Activated CD4-positive, alpha-beta T cell treated with anti-CD3 and anti-CD28 coated beads, Interleukin-2, amount 10 ng/mL, durations not matched to agents 24 days and 14 days (primary cell): Measurements from ENCODE around the gene HLA-DMB. TPM values are rescaled to one million over a fixed set of nuclear protein-coding genes. Genes with fewer than 3 reads are reported as not detected.
A peak's percentile ranks its signal among the peaks of the same experiment; 100 is the strongest.

Experiments
- DNase-seq: peaks from one replicate; pipeline ENCODE4 v3.0.0; 2022
- H3K27ac Mint-ChIP-seq: one replicate; pipeline ENCODE4 v1.8.0; 2022; ENCODE audit warnings: mild to moderate bottlenecking, mixed read lengths
- H3K27me3 Mint-ChIP-seq: one replicate; pipeline ENCODE4 v1.8.0; 2022; ENCODE audit warnings: mixed read lengths
- H3K36me3 Mint-ChIP-seq: one replicate; pipeline ENCODE4 v1.8.0; 2022; ENCODE audit warnings: low read depth, mild to moderate bottlenecking, mixed read lengths
- H3K4me1 Mint-ChIP-seq: one replicate; pipeline ENCODE4 v1.8.0; 2021; ENCODE audit warnings: mixed read lengths
- H3K4me3 Mint-ChIP-seq: one replicate; pipeline ENCODE4 v1.8.0; 2022; ENCODE audit warnings: mild to moderate bottlenecking, moderate library complexity, mixed read lengths
- H3K9me3 Mint-ChIP-seq: one replicate; pipeline ENCODE4 v1.8.0; 2021; ENCODE audit warnings: mixed read lengths
- intact Hi-C: fragments of 100-400 bp; cut with micrococcal nuclease; formaldehyde crosslinking; loops from one replicate; pipeline ENCODE4 v1.15.1; 2023
- total RNA-seq: library from RNA; stranded (reverse); gene quantifications from 2 replicates; pipeline ENCODE4 v1.2.3, GENCODE V29; 2022

The HLA-DMB gene
- total RNA-seq, 1 donor from 2014 or later, result 0.75 TPM

DNA sequence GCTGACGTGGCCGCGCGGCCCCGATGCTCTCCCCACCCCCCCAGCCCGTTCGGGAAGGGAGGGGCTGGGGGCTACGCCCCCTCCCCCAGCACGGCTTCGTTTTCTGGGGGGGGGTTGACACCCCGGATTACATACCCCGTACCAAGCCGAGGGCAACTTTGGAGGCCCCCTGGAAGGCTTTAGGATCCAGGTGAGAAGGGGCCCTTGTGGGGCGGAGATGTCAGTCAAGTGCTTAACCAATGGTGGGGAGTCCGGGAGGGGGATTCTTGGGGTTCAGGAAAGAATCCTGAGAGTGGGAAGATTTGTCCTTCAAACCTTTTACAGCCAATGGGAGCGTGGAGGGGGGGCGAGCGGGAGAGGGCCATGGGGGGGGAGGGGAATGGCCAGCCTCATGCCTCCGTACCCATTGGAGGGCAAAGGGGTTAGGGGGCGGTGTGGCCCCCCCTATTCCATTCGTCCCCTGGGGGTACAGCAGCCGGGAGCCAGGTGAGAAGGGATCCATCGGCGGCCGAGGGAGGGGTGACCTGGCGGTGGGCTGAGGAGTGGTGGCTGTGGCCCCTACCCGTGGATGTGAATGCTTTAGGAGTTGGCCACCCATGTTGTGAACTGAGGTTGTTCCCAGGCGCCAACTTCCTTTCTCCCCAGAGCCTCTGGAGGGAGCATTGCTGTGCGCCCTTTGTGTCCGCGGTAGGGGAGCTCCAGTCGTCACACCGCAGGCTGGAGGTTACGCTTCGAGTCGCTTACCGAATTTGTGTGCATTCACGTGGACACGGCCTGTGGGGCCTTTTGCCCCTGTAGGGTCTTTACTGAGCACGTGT, 28.2 kb upstream of the HLA-DMB start:
- Mint-ChIP-seq H3K36me3 (peaks cover 48% of the 10 kb centered on the region), H3K27ac (peak overlapping the region; percentile 100), H3K4me1 (peaks cover 26% of the 10 kb centered on the region), H3K4me3 (peak overlapping the region; percentile 94), H3K9me3 (no peaks in the 10 kb centered on the region), H3K27me3 (no peaks in the 10 kb centered on the region)
- intact Hi-C loops, result loop anchor here (1.0 to 5.0 kb wide), 3 partner anchors 37 to 792 kb away; partner anchors contain the start of genes AGPAT1 and RNF5
- DNase-seq, result peak; percentile 88

DNA sequence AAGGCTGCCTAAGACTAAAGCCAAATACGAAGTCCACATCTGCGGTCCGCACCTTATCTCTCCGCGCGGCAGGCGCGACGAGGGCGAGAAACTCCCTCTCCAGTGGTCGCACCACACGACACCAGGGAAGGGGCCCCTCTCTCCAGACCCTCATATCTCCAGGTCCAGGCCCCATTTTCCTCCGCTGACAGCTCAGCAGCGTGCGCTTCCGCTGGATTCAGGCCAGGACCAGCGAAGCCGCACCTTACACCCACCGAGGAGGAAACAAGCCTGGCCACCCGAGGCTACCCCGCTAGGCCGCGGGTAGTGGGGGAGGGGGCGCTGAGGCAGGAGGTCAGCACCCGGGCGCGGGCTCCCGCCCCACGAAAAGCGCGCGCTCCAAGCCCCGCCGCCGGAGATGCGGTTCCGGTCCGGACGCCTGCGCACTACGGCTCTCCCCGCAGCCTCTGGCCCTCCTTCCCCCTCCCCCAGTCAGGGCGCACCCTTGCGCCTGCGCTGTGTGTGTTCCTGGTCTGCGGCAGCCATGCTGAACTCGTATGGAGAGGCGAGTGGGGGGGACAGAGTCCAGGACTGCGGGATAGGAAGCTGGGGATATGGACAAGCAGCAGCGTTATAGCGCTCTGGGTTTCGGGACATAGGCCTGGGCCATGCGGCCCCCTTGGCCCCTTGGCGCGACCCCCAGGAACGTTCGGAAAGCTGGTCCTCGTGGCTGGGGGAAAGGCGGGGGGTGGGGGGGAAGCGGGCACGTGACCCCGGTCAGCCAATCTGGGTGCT, 27.5 kb upstream of the HLA-DMB start, which contains the start of gene BRD2:
Gene BRD2 (plus strand): TSS at position 502 of the 774 bp plus-strand sequence. CDS start 4,305 bp downstream, outside the sequence.
- Mint-ChIP-seq H3K27me3 (no peaks in the 10 kb centered on the region), H3K9me3 (no peaks in the 10 kb centered on the region), H3K36me3 (peaks cover 40% of the 10 kb centered on the region), H3K4me3 (peak within 1 kb of the TSS; percentile 94), H3K27ac (peak within 1 kb of the TSS; percentile 100), H3K4me1 (peaks cover 28% of the 10 kb centered on the region)
- intact Hi-C loops, result loop anchor here (1.0 to 5.0 kb wide), 3 partner anchors 36 to 791 kb away; partner anchors contain the start of genes AGPAT1 and RNF5
- DNase-seq, result peak; percentile 99

DNA sequence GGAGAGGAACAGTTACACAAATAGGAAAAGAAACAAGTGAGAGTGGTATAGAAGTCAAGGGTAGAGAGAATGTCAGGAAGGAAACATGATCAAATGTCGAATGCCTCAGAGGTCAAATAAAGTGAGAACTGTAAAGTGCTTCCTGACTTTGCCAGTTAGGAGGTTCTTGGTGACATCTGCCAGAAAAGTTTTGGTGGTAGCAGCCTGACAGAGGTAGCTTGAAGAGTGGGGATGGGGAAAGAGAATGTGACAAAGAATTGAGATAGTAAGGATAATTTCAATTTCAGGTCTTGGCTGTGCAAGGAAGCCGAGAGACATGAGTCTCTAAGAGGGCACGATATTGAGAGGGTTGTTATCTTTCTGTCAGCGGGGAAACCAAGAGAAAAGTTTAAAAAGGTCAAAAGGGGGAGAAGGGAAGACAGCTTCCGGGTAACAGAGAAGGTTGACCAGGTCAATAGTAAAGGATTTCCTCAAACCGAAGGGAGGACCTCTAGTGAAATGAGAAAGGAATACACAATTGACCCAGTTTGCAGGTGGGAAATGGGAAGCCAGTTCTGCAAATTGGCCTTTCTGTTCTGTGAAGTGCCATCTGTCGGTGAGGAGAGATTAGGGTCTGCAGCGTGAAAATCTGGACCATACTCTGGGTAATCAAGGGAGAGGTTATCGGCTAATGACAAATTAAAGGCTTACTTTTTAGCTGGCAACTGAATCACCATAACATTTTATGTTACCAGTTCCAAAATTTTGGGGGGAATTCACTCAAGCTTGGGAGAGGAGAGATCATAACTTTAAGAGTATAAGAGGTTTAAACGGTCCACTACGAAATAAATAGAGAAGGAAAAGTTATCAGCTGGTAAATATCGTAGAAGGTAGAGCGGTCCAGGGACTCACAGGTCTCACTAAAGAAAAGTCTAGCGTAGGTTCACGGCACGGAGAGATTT, 26.6 kb upstream of the HLA-DMB start:
- Mint-ChIP-seq H3K4me3 (peak overlapping the region; percentile 94), H3K9me3 (no peaks in the 10 kb centered on the region), H3K4me1 (peaks cover 31% of the 10 kb centered on the region), H3K36me3 (peaks cover 31% of the 10 kb centered on the region), H3K27ac (peak overlapping the region; percentile 100), H3K27me3 (no peaks in the 10 kb centered on the region)
- intact Hi-C loops, result loop anchor here (1.0 to 5.0 kb wide), 6 partner anchors 12 to 790 kb away; partner anchors contain the start of genes AGPAT1, HLA-DMB and RNF5
- DNase-seq, result peak; percentile 82

DNA sequence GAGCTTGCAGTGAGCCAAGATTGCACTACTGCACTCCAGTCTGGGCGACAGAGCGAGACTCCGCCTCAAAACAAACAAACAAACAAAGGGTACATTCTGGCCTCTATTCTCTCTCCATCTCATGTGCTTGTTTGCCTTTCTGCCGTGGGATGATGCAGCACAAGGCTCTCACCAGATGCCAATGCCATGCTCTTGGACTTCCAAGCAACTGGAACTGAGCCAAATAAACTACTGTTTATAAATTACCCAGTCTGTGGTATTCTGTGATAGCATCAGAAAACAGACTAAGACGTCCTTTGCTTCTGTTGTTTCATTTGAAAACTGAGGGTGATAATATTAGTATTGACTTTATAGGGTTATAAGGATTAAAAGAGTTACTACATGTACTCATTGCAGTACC, 23.9 kb upstream of the HLA-DMB start:
- Mint-ChIP-seq H3K36me3 (peaks cover 10% of the 10 kb centered on the region), H3K9me3 (no peaks in the 10 kb centered on the region), H3K27ac (no peak overlapping the region), H3K27me3 (no peaks in the 10 kb centered on the region), H3K4me1 (peaks cover 37% of the 10 kb centered on the region), H3K4me3 (no peak overlapping the region)
- no peak for DNase-seq
- intact Hi-C loops, result loop anchor here (5.0 kb wide), 2 partner anchors 32 to 787 kb away; partner anchors contain the start of genes AGPAT1 and RNF5

DNA sequence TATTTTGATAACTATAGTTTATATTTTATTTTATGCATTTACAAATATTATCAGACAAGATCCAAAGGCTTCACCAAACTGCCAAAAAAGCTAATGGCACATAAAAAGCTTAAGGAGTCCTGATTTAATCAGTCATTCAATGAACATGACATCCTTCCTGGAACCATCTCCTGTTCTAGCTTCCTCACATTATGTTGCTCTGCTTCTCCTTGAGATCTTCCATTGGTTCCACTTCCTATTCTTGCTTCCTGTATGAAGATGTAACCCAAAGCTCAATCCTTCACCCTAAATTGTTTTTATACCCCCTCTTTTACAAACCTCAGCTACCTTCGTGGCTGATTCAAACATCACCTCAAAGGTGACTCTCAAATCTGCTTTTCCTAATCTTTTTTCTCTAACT, 23.0 kb upstream of the HLA-DMB start:
- H3K36me3 Mint-ChIP-seq, result peaks cover 6% of the 10 kb centered on the region
- intact Hi-C loops, result no loop called here
- DNase-seq, result no peak
- no peaks in the 10 kb centered on the region for H3K27me3 Mint-ChIP-seq
- no peak overlapping the region for H3K4me3 Mint-ChIP-seq
- H3K4me1 Mint-ChIP-seq, result peaks cover 37% of the 10 kb centered on the region
- H3K9me3 Mint-ChIP-seq, result no peaks in the 10 kb centered on the region
- H3K27ac Mint-ChIP-seq, result no peak overlapping the region

DNA sequence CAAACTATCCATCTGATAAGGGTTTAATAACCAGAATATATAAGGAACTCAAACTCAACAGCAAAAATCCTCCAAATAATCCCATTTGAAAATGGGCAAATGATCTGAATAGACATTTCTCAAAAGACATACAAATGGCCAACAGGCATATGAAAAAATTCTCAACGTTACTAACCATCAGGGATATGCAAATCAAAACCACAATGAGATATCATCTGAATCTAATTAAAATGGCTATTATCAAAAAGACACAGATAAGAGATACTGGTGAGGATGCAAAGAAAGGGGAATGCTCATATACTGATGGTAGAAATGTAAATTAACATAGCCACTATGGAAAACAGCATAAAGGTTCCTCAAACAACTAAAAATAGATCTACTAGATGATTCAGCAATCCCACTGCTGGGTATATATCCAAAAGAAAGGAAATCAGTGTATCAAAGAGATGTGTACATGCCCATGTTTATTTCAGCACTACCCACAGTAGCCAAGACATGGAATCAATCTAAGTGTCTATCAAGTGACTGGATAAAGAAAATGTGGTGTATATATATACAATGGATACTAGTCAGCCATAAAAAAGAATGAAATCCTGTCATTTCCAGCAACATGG, 21.5 kb upstream of the HLA-DMB start:
- no peak overlapping the region for H3K4me3 Mint-ChIP-seq
- H3K36me3 Mint-ChIP-seq, result peaks cover 3% of the 10 kb centered on the region
- H3K27me3 Mint-ChIP-seq, result no peaks in the 10 kb centered on the region
- H3K27ac Mint-ChIP-seq, result no peak overlapping the region
- H3K4me1 Mint-ChIP-seq, result peaks cover 32% of the 10 kb centered on the region
- intact Hi-C loops, result no loop called here
- H3K9me3 Mint-ChIP-seq, result no peaks in the 10 kb centered on the region
- DNase-seq, result no peak

DNA sequence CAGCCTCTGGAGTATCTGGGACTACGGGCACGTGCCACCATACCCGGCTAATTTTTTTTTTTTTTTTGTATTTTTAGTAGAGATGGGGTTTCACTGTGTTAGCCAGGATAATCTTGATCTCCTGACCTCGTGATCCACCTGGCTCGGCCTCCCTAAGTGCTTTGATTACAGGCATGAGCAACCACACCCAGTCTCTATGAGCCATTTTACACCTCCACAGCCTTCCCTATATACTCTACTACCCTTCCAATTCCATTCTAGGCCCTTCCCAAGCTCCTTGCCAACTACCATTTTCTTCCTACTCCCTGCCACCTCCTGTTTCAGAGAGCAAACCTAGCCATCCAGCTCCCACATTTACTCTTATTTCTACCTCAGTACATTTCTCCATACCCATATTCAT, 19.7 kb upstream of the HLA-DMB start:
- Mint-ChIP-seq H3K27me3 (no peaks in the 10 kb centered on the region), H3K9me3 (no peaks in the 10 kb centered on the region), H3K36me3 (peaks cover 3% of the 10 kb centered on the region), H3K4me3 (no peak overlapping the region), H3K4me1 (peaks cover 25% of the 10 kb centered on the region), H3K27ac (no peak overlapping the region)
- intact Hi-C loops, result no loop called here
- no peak for DNase-seq

DNA sequence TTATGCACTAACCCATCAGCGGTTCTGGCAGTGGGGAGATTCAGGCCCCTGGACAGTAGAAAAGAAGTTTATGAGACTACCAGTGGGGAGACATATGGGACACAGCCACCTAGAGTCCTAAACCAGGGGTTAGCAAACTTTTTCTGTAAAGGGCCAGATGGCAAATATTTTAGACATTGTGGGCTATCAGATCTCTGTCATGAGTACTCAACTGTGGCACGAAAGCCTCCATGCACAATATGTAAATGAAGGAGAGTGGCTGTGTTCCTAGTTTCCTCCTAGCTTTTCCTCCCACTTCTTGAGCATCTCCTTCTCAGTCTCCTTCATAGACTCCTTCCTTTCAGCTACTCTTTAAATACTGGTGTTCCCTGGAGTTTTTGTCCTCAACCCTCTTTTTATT, 15.3 kb upstream of the HLA-DMB start:
- DNase-seq, result no peak
- Mint-ChIP-seq H3K4me1 (peaks cover 40% of the 10 kb centered on the region), H3K36me3 (peaks cover 3% of the 10 kb centered on the region), H3K27me3 (no peaks in the 10 kb centered on the region), H3K4me3 (no peak overlapping the region), H3K9me3 (no peaks in the 10 kb centered on the region), H3K27ac (no peak overlapping the region)
- intact Hi-C loops, result no loop called here

DNA sequence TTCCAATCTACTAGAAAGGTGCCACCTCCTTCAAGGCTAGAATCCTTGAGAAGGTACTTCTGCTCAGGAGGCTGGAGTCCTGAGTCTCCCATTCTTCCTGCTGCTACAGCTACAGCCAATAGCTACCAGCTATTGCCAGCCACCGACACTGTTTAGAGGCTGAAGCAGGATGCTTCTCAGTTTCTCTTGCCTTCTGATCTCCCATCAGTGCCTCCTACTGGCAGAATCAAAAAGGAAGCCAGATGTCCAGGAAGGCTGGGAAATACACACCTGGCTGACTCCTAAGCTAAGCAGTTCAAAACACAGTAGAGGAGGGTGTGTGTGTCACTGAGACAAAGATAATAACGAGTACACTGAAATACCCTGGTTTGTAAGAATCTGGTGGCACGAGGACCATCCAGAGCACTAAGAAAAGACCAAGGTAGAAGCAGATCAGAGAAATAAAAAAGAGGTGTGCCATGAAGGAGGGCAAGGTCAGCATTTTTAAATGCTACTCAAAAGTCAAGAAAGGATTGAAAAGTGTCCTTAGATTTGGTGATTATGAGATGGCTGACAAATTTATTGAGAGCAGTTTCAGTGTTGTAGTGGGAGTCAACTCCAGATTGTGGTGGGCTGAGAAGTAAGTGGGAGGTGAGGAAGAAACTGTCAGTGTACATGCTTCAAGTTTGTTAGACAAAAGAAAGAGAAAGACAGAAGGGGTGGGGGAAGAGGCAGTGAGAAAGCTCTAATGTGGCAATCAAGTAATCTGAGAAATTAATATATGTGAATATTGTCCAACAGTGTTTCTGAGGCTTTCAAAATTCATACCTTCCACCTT, 14.4 kb upstream of the HLA-DMB start:
- Mint-ChIP-seq H3K9me3 (no peaks in the 10 kb centered on the region), H3K36me3 (peaks cover 1% of the 10 kb centered on the region), H3K27ac (peak overlapping the region; percentile 58), H3K4me1 (peaks cover 44% of the 10 kb centered on the region), H3K27me3 (no peaks in the 10 kb centered on the region), H3K4me3 (peak overlapping the region; percentile 29)
- DNase-seq, result peak; percentile 85
- intact Hi-C loops, result loop anchor here (1.0 kb wide), 1 partner anchor 12 kb away; no protein-coding TSS in a partner anchor

DNA sequence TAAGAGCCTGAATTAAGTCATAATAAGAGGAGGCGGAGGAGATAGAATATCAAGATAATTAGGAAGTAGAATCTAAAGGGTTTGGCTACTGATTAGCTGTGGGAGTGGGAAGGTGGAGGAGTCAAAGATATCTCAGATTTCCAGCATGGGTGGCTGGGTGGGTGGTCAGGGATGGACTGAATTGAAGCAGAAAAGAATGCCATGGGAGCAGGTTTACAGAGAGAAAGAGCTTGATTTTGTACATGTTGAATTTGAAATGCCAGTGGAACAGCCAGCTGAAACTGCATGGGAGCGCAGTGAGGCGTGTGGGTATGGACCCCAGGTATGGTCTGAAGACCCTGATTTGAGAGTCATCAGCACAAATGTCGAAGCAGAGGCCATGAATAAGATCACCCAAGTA, 13.4 kb upstream of the HLA-DMB start:
- Mint-ChIP-seq H3K9me3 (no peaks in the 10 kb centered on the region), H3K27me3 (no peaks in the 10 kb centered on the region), H3K4me3 (no peak overlapping the region), H3K27ac (no peak overlapping the region), H3K36me3 (peaks cover 1% of the 10 kb centered on the region), H3K4me1 (peaks cover 49% of the 10 kb centered on the region)
- intact Hi-C loops, result no loop called here
- DNase-seq, result no peak

DNA sequence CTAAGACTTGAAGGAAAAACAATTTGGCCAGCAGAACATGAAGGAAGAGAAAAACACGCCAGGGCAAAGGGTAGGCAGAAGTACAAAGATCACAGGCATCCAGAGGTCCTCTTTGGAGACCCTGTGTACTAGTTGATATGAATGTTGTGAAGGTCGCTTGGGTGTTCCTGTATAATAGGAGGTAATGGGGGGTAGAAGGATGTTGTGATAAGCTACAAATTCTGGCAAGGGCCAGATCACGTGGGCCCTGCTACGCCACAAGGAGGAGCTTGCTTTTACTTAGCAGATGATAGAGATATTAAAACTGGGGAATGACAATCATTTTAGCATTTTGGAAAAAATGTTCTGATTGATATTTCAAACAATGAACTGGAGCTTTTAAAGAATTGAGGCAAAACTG, 12.9 kb upstream of the HLA-DMB start:
- Mint-ChIP-seq H3K9me3 (no peaks in the 10 kb centered on the region), H3K27ac (no peak overlapping the region), H3K27me3 (no peaks in the 10 kb centered on the region), H3K4me3 (no peak overlapping the region), H3K36me3 (peaks cover 1% of the 10 kb centered on the region), H3K4me1 (peaks cover 49% of the 10 kb centered on the region)
- no peak for DNase-seq
- intact Hi-C loops, result loop anchor here (1.0 to 2.0 kb wide), 4 partner anchors 9 to 68 kb away; no protein-coding TSS in a partner anchor
